Pancreas (tissue), 10 donors: ENCODE measurements around the gene EPOP. TPM values are rescaled to one million over a fixed set of nuclear protein-coding genes. Genes with fewer than 3 reads are reported as not detected.

Experiments
- ATAC-seq, 4 donors: fragments of 200-7000 bp; cut with Tn5 transposase; one replicate each; pipeline versions ENCODE4 v1.8.0 to v1.9.1; 2020; ENCODE audit warnings: mild to moderate bottlenecking in 4 of 4, moderate library complexity in 4 of 4
- DNase-seq, 6 donors: peaks; one replicate each; pipeline ENCODE4 v3.0.0-alpha.2; 2020
- FAIRE-seq: peaks from 2 replicates; lab custom pipeline; 2012; peaks lifted over from hg19 to GRCh38; lab: Jason Lieb, UNC
- H3K27ac ChIP-seq, 4 donors: fragments of 200-600 bp; sonication (generic); 1 replicate in 3 of 4; 2 replicates in 1 of 4; pipeline versions ENCODE4 v1.5.0 to v1.8.0; 2020
- H3K27me3 ChIP-seq, 4 donors: fragments of 200-600 bp; one replicate each; pipeline ENCODE4 v1.8.0; 2021
- H3K36me3 ChIP-seq, 3 donors: fragments of 200-600 bp; sonication (generic) in 1 of 3; one replicate each; pipeline versions ENCODE4 v1.5.0 to v1.8.0; 2020 to 2021
- H3K4me1 ChIP-seq, 3 donors: fragments of 200-600 bp; one replicate each; pipeline ENCODE4 v1.8.0; 2021
- H3K4me3 ChIP-seq, 4 donors: fragments of 200-600 bp; sonication (generic) in 2 of 4; one replicate each; pipeline versions ENCODE4 v1.5.0 to v1.8.0; 2020 to 2021
- H3K9me3 ChIP-seq, 4 donors: fragments of 200-600 bp; one replicate each; pipeline ENCODE4 v1.8.0; 2021
- CTCF ChIP-seq, 4 donors: fragments of 200-600 bp; sonication (generic) in 3 of 4; IDR thresholded peaks; one replicate each; pipeline versions ENCODE4 v1.5.0 to v1.8.0; 2021; ENCODE audit warnings: antibody characterized with exemption in 4 of 4
- WGBS, 2 donors: extraction: QIAGEN DNeasy Blood & Tissue Kit; methylation state at CpG; one replicate each; pipeline ENCODE4 v1.1.7; 2013; 5-methylcytosine and 5-hydroxymethylcytosine counted together
- intact Hi-C, 3 donors: fragments of 100-400 bp; cut with DNase I; formaldehyde crosslinking; loops; one replicate each; pipeline versions ENCODE4 v1.11.1 to v1.14.2; 2022
- polyA plus RNA-seq, 2 donors: library from polyadenylated mRNA; stranded (reverse); fragments of 200-250 nt; gene quantifications; one replicate each; pipeline ENCODE4 v1.2.3, GENCODE V29; 2013
- total RNA-seq, 6 donors: library from RNA; stranded (reverse); fragmentation: NEBNext Ultra II Directional in 4 of 6; extraction: Animal tissue kit (Norgen Biotek cat#: 25700) in 4 of 6; gene quantifications; one replicate each; pipeline versions ENCODE4 v1.2.1 to v1.2.4, GENCODE V29; 2021 to 2023
- donor health status: healthy with polysubstance abuse.
- donor health status: DM: no; HTN: no; CAD: no; lungs with moderate emphysema.
- donor health status: DM: no; HTN: no; CAD: no.
- donor health status: control.
- donor health status: control.
- donor health status: Bipolar disorder and iron deficiency.
- donor health status: DM: yes; HTN: yes; CAD: no.
- donor health status: DM: no; HTN: no; CAD: no.
- donor health status: DM: no; HTN: no; CAD: no.
- donor health status: DM: yes; HTN: yes; CAD: no.

The EPOP gene
- total and polyA plus RNA-seq, 8 donors: 0.49 to 4.3 (median 2.8) TPM

- ATAC-seq: no peak
- intact Hi-C loops: no loop called here
- Histone ChIP-seq H3K4me3 (no peak overlapping the region), H3K27ac (no peak overlapping the region), H3K36me3 (peaks cover 0 to 9% (median 6%) of the 10 kb centered on the region in 3 donors), H3K27me3 (no peaks in the 10 kb centered on the region), H3K9me3 (no peaks in the 10 kb centered on the region), H3K4me1 (peaks cover 0 to 5% (median 5%) of the 10 kb centered on the region in 3 donors)
- FAIRE-seq: no peak
- no peak for DNase-seq
- TF ChIP-seq CTCF (IDR thresholded peaks at IDR 0.05): no peak
- WGBS, 2 donors: 85 to 88% methylated on average over 3 of the region's 3 CpGs
Observed at GRCh38 chr17:38710604-38710962, 35.8 kb upstream of the EPOP start.

GRCh38 chr17:38709864-38710603 lies 35.3 kb upstream of the EPOP start:
- no peak for TF ChIP-seq CTCF (IDR thresholded peaks at IDR 0.05)
- H3K4me3 ChIP-seq: no peak overlapping the region
- peaks cover 0 to 9% (median 6%) of the 10 kb centered on the region in 3 donors for H3K36me3 ChIP-seq
- no peak overlapping the region for H3K27ac ChIP-seq
- no peaks in the 10 kb centered on the region for H3K9me3 ChIP-seq
- DNase-seq (no peak), ATAC-seq (no peak), FAIRE-seq (no peak)
- WGBS, 2 donors: 68% methylated on average over 13 of the region's 13 CpGs
- H3K27me3 ChIP-seq: no peaks in the 10 kb centered on the region
- peaks cover 0 to 5% (median 5%) of the 10 kb centered on the region in 3 donors for H3K4me1 ChIP-seq
- intact Hi-C loops: no loop called here

GRCh38 chr17:38709104-38709820 lies 34.5 kb upstream of the EPOP start:
- no peak for TF ChIP-seq CTCF (IDR thresholded peaks at IDR 0.05)
- Histone ChIP-seq H3K36me3 (peaks cover 0 to 9% (median 5%) of the 10 kb centered on the region in 3 donors), H3K9me3 (no peaks in the 10 kb centered on the region), H3K4me1 (peaks cover 0 to 5% (median 5%) of the 10 kb centered on the region in 3 donors), H3K4me3 (no peak overlapping the region), H3K27ac (no peak overlapping the region), H3K27me3 (no peaks in the 10 kb centered on the region)
- DNase-seq (peak in 1 of 6 donors; percentile 12), ATAC-seq (no peak), FAIRE-seq (no peak)
- intact Hi-C loops: no loop called here
- 89 to 91% methylated on average over 18 of the region's 18 CpGs for WGBS, 2 donors

GRCh38 chr17:38707678-38708351 lies 33.1 kb upstream of the EPOP start:
- DNase-seq (no peak), FAIRE-seq (no peak), ATAC-seq (no peak)
- H3K27me3 ChIP-seq: no peaks in the 10 kb centered on the region
- peak overlapping the region in 1 of 4 donors; percentile 58 for H3K4me3 ChIP-seq
- 74 to 79% methylated on average over 21 of the region's 21 CpGs for WGBS, 2 donors
- H3K36me3 ChIP-seq: peaks cover 0 to 9% (median 0%) of the 10 kb centered on the region in 3 donors
- H3K27ac ChIP-seq: no peak overlapping the region
- no peak for TF ChIP-seq CTCF (IDR thresholded peaks at IDR 0.05)
- peaks cover 0 to 5% (median 5%) of the 10 kb centered on the region in 3 donors for H3K4me1 ChIP-seq
- no peaks in the 10 kb centered on the region for H3K9me3 ChIP-seq
- intact Hi-C loops: no loop called here
